GM12878 (cell line): ENCODE measurements around the gene RAB13. TPM values are rescaled to one million over a fixed set of nuclear protein-coding genes. Genes with fewer than 3 reads are reported as not detected.

Experiments
- ATAC-seq: fragments of 200-7000 bp; cut with Tn5 transposase; 3 replicates; pipeline ENCODE4 v1.9.1; 2020; ENCODE audit warnings: mild to moderate bottlenecking, moderate library complexity
- BruUV-seq: library from RNA; stranded (reverse); fragments of 400-500 nt; replicated peaks from 2 replicates; lab custom pipeline; 2021; lab: Mats Ljungman, UMichigan
- CTCF ChIA-PET: fragments of 300-600 bp; sonication (Branson Sonifier 250); formaldehyde crosslinking; extraction: SDS; loops from one replicate; lab custom pipeline; 2021; ENCODE audit warnings: inconsistent platforms; lab: Yijun Ruan, JAX
- POLR2A ChIA-PET: fragments of 350-600 bp; formaldehyde crosslinking; extraction: SDS; loops from one replicate; lab custom pipeline; 2021; ENCODE audit warnings: inconsistent platforms; lab: Charles Lee
- RAD21 ChIA-PET: fragments of 300-600 bp; sonication (Branson Sonifier 250); formaldehyde crosslinking; loops from one replicate; lab custom pipeline; 2023; ENCODE audit warnings: antibody characterized with exemption; ENCODE audit not compliant: unreplicated experiment; lab: Charles Lee
- SMC1A ChIA-PET: fragments of 300-600 bp; sonication (Branson Sonifier 250); formaldehyde crosslinking; loops from one replicate; lab custom pipeline; 2023; ENCODE audit not compliant: unreplicated experiment, uncharacterized antibody; lab: Charles Lee
- DNase-seq: peaks from one replicate; pipeline ENCODE4 v3.0.0-alpha.2; 2011; ENCODE audit warnings: low read depth, low spot score
- FAIRE-seq: peaks from 3 replicates; lab custom pipeline; 2011; peaks lifted over from hg19 to GRCh38; lab: Jason Lieb, UNC
- H2AFZ ChIP-seq: 2 replicates; pipeline ENCODE4 v1.6.0; 2011; ENCODE audit warnings: low read depth, low read length, control low read depth; ENCODE audit not compliant: control insufficient read depth
- H3K27ac ChIP-seq: 2 replicates; pipeline ENCODE4 v1.5.1; 2011; ENCODE audit warnings: control low read depth; ENCODE audit not compliant: control insufficient read depth, insufficient read depth
- H3K27me3 ChIP-seq, 2 experiments: replicated peaks in 1 of 2; 2 replicates each; pipeline versions ENCODE4 v1.6.0 to v1.6.1; 2011; ENCODE audit warnings: low read length in 1 of 2; ENCODE audit not compliant: control insufficient read depth in 2 of 2, insufficient read depth in 2 of 2
- H3K36me3 ChIP-seq, 2 experiments: 2 replicates each; pipeline ENCODE4 v1.5.1; 2011; ENCODE audit warnings: low read length in 1 of 2; ENCODE audit not compliant: control insufficient read depth in 2 of 2, insufficient read depth in 2 of 2
- H3K4me1 ChIP-seq: 2 replicates; pipeline ENCODE4 v1.6.1; 2011; ENCODE audit warnings: mild to moderate bottlenecking, low read length, moderate library complexity, mixed read lengths; ENCODE audit not compliant: control insufficient read depth, insufficient read depth
- H3K4me2 ChIP-seq: 2 replicates; pipeline ENCODE4 v1.6.0; 2011; ENCODE audit warnings: control low read depth; ENCODE audit not compliant: control insufficient read depth, insufficient read depth
- H3K4me3 ChIP-seq: fragments of 200-600 bp; sonication (generic); 2 replicates; pipeline ENCODE4 v1.5.1; 2016
- H3K79me2 ChIP-seq: 2 replicates; pipeline ENCODE4 v1.6.0; 2011; ENCODE audit warnings: low read length; ENCODE audit not compliant: control insufficient read depth, insufficient read depth
- H3K9ac ChIP-seq: 2 replicates; pipeline ENCODE4 v1.8.0; 2011; ENCODE audit warnings: low read length, control low read depth, mixed read lengths; ENCODE audit not compliant: control insufficient read depth, insufficient read depth
- H3K9me3 ChIP-seq: replicated peaks from 3 replicates; pipeline ENCODE4 v1.5.1; 2011; ENCODE audit warnings: mild to moderate bottlenecking, low read length; ENCODE audit not compliant: control insufficient read depth, insufficient read depth
- H4K20me1 ChIP-seq: 2 replicates; pipeline ENCODE4 v1.6.0; 2011; ENCODE audit not compliant: control insufficient read depth, insufficient read depth
- CHD1 ChIP-seq: IDR thresholded peaks from 2 replicates; pipeline ENCODE4 v1.6.1; 2012; ENCODE audit warnings: low read depth, low read length, improper control_type of control experiment
- NFYB ChIP-seq: IDR thresholded peaks from 2 replicates; pipeline ENCODE4 v1.6.1; 2011; ENCODE audit warnings: low read depth, mild to moderate bottlenecking, low read length, improper control_type of control experiment, moderate library complexity; ENCODE audit not compliant: insufficient read depth
- NR2C1 ChIP-seq: fragments of 450-650 bp; IDR thresholded peaks from 2 replicates; pipeline ENCODE4 v1.6.1; 2017; ENCODE audit warnings: antibody characterized with exemption, mild to moderate bottlenecking, moderate library complexity
- PML ChIP-seq: IDR thresholded peaks from 2 replicates; pipeline ENCODE4 v1.6.1; 2012; ENCODE audit warnings: low read length, inconsistent platforms
- RCOR1 ChIP-seq: conservative IDR thresholded peaks from 2 replicates; pipeline ENCODE4 v1.6.1; 2012; ENCODE audit warnings: low read depth, low read length, improper control_type of control experiment
- RELA ChIP-seq: fragments of 450-650 bp; IDR thresholded peaks from 2 replicates; pipeline ENCODE4 v1.8.0; 2014; ENCODE audit warnings: borderline replicate concordance; ENCODE audit not compliant: partially characterized antibody
- SIN3A ChIP-seq: IDR thresholded peaks from 2 replicates; pipeline ENCODE4 v1.6.1; 2012; ENCODE audit warnings: low read depth, low read length, improper control_type of control experiment
- SPI1 ChIP-seq: IDR thresholded peaks from 2 replicates; pipeline ENCODE4 v1.6.1; 2011; ENCODE audit warnings: low read depth, mild to moderate bottlenecking, low read length, moderate library complexity, borderline replicate concordance; ENCODE audit not compliant: insufficient read depth
- ZNF24 ChIP-seq: fragments of 450-650 bp; IDR thresholded peaks from 2 replicates; pipeline ENCODE4 v1.6.1; 2017; ENCODE audit warnings: antibody characterized with exemption, mild to moderate bottlenecking
- WGBS: methylation state at CpG from one replicate; pipeline ENCODE4 v1.1.6; 2016; ENCODE audit warnings: low lambda C conversion rate; ENCODE audit not compliant: insufficient replicate concordance, insufficient coverage; ENCODE audit errors: missing lambda C conversion rate; 5-methylcytosine and 5-hydroxymethylcytosine counted together
- in situ Hi-C: fragments of 300-500 bp; cut with MboI; formaldehyde crosslinking; loops from 9 replicates; pipeline ENCODE4 v1.14.3; 2018; ENCODE audit warnings: mixed read lengths
- intact Hi-C: fragments of 100-400 bp; cut with micrococcal nuclease; formaldehyde crosslinking; loops from one replicate; pipeline ENCODE4 v1.14.2; 2022; ENCODE audit not compliant: unreplicated experiment
- polyA plus RNA-seq, 11 experiments: library from polyadenylated mRNA; depleted of rRNA in 4 of 11; unstranded in 6 of 11; stranded (reverse) in 5 of 11; fragments of >200 nt; fragmentation: Nextera tagmentation in 4 of 11; fragmentation: Illumina TruSeq in 1 of 11; extraction: Ambion mirVana in 4 of 11; extraction: Trizol in 1 of 11; gene quantifications; 1 replicate in 1 of 11; 2 replicates in 10 of 11; pipeline versions ENCODE4 v1.2.1 to v1.2.3, GENCODE V29; 2011 to 2016; ENCODE audit warnings: inconsistent platforms in 2 of 11, missing spikeins in 2 of 11, low read depth in 1 of 11
- total RNA-seq, 4 experiments: library from RNA; depleted of rRNA in 3 of 4; stranded (reverse); fragments of >200 nt in 3 of 4; fragmentation: Illumina TruSeq in 1 of 4; extraction: Trizol in 1 of 4; gene quantifications; 2 replicates each; pipeline versions ENCODE4 v1.2.1 to v1.2.3, GENCODE V29; 2013 to 2021
- TF ChIP-seq, protein P1 (sequence below): IDR thresholded peaks from 2 replicates; pipeline ENCODE4 v1.6.1; 2012; ENCODE audit warnings: low read depth, low read length, improper control_type of control experiment
- TF ChIP-seq, protein P2 (sequence below): IDR thresholded peaks from 2 replicates; pipeline ENCODE4 v1.6.1; 2011; ENCODE audit warnings: borderline replicate concordance, low read depth, mild to moderate bottlenecking, moderate library complexity, low read length; ENCODE audit not compliant: insufficient read depth, poor library complexity, severe bottlenecking
- TF ChIP-seq, protein P3 (sequence below): fragments of 450-650 bp; IDR thresholded peaks from 2 replicates; pipeline ENCODE4 v1.6.1; 2018; ENCODE audit warnings: mild to moderate bottlenecking, low read depth, moderate library complexity; ENCODE audit not compliant: partially characterized antibody
- TF ChIP-seq, protein P4 (sequence below): fragments of 450-650 bp; IDR thresholded peaks from 2 replicates; pipeline ENCODE4 v1.6.1; 2017; ENCODE audit warnings: mild to moderate bottlenecking, low read depth, inconsistent platforms; ENCODE audit not compliant: poor library complexity, severe bottlenecking
- TF ChIP-seq, protein P5 (sequence below): IDR thresholded peaks from 2 replicates; pipeline ENCODE4 v1.6.1; 2012; ENCODE audit warnings: low read depth, low read length, improper control_type of control experiment

Gene RAB13
- total and polyA plus RNA-seq, 10 of the 15 experiments (the other 5 are each of a cell fraction or from before 2014, with no cell fraction given): 0.75 to 30.7 (median 15.9) TPM

DNA sequence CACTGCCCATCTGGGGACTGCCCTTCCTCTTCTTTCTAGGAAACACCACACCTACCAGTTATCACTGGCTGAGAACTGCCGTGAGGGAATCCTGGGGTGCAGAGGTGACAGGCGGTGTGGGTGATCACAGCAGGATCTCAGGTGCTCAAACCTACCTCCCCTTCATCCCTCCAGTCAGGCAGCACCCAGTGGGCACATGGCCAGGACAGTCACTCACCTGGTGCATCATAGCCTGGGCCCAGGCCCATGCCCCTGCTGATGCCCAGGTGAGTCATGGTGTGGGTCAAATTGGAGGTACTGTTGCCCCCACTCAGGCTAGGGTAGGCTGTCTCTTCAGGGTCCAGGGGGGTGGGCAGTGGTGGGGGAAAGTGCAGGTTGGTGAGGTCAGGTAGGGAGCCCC is 34.3 kb downstream of the RAB13 start:
- SMC1A ChIA-PET: no interaction called here
- no TSS peak for BruUV-seq
- DNase-seq: no peak
- no peak for ATAC-seq
- no peaks in the 10 kb centered on the region for H3K27me3 ChIP-seq
- no peak overlapping the region for H3K4me3 ChIP-seq
- no peak overlapping the region for H3K9ac ChIP-seq
- H3K79me2 ChIP-seq: peaks cover 39% of the 10 kb centered on the region
- H2AFZ ChIP-seq: no peak overlapping the region
- peaks cover 15% of the 10 kb centered on the region for H3K4me1 ChIP-seq
- H3K27ac ChIP-seq: no peak overlapping the region
- TF ChIP-seq, protein P1, sequence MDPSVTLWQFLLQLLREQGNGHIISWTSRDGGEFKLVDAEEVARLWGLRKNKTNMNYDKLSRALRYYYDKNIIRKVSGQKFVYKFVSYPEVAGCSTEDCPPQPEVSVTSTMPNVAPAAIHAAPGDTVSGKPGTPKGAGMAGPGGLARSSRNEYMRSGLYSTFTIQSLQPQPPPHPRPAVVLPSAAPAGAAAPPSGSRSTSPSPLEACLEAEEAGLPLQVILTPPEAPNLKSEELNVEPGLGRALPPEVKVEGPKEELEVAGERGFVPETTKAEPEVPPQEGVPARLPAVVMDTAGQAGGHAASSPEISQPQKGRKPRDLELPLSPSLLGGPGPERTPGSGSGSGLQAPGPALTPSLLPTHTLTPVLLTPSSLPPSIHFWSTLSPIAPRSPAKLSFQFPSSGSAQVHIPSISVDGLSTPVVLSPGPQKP: no peak
- TF ChIP-seq, protein P2, sequence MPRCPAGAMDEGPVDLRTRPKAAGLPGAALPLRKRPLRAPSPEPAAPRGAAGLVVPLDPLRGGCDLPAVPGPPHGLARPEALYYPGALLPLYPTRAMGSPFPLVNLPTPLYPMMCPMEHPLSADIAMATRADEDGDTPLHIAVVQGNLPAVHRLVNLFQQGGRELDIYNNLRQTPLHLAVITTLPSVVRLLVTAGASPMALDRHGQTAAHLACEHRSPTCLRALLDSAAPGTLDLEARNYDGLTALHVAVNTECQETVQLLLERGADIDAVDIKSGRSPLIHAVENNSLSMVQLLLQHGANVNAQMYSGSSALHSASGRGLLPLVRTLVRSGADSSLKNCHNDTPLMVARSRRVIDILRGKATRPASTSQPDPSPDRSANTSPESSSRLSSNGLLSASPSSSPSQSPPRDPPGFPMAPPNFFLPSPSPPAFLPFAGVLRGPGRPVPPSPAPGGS: no peak
- TF ChIP-seq NR2C1: no peak
- no peak for TF ChIP-seq RCOR1
- TF ChIP-seq SIN3A: no peak
- no peak for TF ChIP-seq ZNF24
- TF ChIP-seq NFYB: no peak
- TF ChIP-seq SPI1: no peak
- TF ChIP-seq PML: no peak
- TF ChIP-seq, protein P3, sequence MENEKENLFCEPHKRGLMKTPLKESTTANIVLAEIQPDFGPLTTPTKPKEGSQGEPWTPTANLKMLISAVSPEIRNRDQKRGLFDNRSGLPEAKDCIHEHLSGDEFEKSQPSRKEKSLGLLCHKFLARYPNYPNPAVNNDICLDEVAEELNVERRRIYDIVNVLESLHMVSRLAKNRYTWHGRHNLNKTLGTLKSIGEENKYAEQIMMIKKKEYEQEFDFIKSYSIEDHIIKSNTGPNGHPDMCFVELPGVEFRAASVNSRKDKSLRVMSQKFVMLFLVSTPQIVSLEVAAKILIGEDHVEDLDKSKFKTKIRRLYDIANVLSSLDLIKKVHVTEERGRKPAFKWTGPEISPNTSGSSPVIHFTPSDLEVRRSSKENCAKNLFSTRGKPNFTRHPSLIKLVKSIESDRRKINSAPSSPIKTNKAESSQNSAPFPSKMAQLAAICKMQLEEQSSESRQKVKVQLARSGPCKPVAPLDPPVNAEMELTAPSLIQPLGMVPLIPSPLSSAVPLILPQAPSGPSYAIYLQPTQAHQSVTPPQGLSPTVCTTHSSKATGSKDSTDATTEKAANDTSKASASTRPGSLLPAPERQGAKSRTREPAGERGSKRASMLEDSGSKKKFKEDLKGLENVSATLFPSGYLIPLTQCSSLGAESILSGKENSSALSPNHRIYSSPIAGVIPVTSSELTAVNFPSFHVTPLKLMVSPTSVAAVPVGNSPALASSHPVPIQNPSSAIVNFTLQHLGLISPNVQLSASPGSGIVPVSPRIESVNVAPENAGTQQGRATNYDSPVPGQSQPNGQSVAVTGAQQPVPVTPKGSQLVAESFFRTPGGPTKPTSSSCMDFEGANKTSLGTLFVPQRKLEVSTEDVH: no peak
- no peak for TF ChIP-seq RELA
- no peak for TF ChIP-seq CHD1
- TF ChIP-seq, protein P4, sequence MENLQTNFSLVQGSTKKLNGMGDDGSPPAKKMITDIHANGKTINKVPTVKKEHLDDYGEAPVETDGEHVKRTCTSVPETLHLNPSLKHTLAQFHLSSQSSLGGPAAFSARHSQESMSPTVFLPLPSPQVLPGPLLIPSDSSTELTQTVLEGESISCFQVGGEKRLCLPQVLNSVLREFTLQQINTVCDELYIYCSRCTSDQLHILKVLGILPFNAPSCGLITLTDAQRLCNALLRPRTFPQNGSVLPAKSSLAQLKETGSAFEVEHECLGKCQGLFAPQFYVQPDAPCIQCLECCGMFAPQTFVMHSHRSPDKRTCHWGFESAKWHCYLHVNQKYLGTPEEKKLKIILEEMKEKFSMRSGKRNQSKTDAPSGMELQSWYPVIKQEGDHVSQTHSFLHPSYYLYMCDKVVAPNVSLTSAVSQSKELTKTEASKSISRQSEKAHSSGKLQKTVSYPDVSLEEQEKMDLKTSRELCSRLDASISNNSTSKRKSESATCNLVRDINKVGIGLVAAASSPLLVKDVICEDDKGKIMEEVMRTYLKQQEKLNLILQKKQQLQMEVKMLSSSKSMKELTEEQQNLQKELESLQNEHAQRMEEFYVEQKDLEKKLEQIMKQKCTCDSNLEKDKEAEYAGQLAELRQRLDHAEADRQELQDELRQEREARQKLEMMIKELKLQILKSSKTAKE: no peak
- TF ChIP-seq, protein P5, sequence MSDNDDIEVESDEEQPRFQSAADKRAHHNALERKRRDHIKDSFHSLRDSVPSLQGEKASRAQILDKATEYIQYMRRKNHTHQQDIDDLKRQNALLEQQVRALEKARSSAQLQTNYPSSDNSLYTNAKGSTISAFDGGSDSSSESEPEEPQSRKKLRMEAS: no peak
- TF ChIP-seq, all 136 proteins: peak for 0
- in situ Hi-C loops: no loop called here
- Histone ChIP-seq H3K36me3 (peaks cover 33 to 38% of the 10 kb centered on the region in 2 experiments; a peak in 3 of 4 replicates), H3K9me3 (no peaks in the 10 kb centered on the region), H3K4me2 (no peak overlapping the region), H4K20me1 (peaks cover 12% of the 10 kb centered on the region; the same call in 1 of the 2 replicates)
- intact Hi-C loops: no loop called here
- FAIRE-seq: no peak
- ChIA-PET POLR2A (no interaction called here), CTCF (interaction anchor here (1.7 kb wide), 1 partner anchor 22 kb away, joined by 3 read pairs; no protein-coding TSS in a partner anchor), RAD21 (no interaction called here)
- WGBS: 73% methylated on average over 2 of the region's 2 CpGs
